Liver (tissue), 9 donors: ENCODE data around the gene WDR7. TPM values are rescaled to one million over a fixed set of nuclear protein-coding genes. Genes with fewer than 3 reads are reported as not detected.

Experiments used
- DNase-seq: peaks from one replicate; pipeline ENCODE4 v3.0.0-alpha.2; 2017; ENCODE audit warnings: low spot score
- H3K27ac ChIP-seq, 2 donors: one replicate each; pipeline ENCODE4 v1.7.0; 2013; ENCODE audit warnings: inconsistent platforms in 2 of 2, low read length in 2 of 2, control low read depth in 1 of 2, low read depth in 1 of 2, mild to moderate bottlenecking in 1 of 2
- H3K27me3 ChIP-seq, 4 donors: one replicate each; pipeline versions ENCODE4 v1.6.1 to v1.7.0; 2013; ENCODE audit warnings: low read length in 3 of 4, inconsistent platforms in 1 of 4, mild to moderate bottlenecking in 1 of 4, moderate library complexity in 1 of 4; ENCODE audit not compliant: control insufficient read depth in 4 of 4, insufficient read depth in 4 of 4
- H3K36me3 ChIP-seq, 4 donors: one replicate each; pipeline versions ENCODE4 v1.6.1 to v1.7.0; 2013; ENCODE audit warnings: low read length in 3 of 4, mild to moderate bottlenecking in 3 of 4, low read depth in 1 of 4, moderate library complexity in 1 of 4; ENCODE audit not compliant: control insufficient read depth in 4 of 4, insufficient read depth in 3 of 4
- H3K4me1 ChIP-seq, 4 donors: one replicate each; pipeline versions ENCODE4 v1.6.1 to v1.7.0; 2013; ENCODE audit warnings: low read length in 3 of 4, mild to moderate bottlenecking in 3 of 4, moderate library complexity in 1 of 4; ENCODE audit not compliant: control insufficient read depth in 4 of 4, insufficient read depth in 4 of 4
- H3K4me3 ChIP-seq, 3 donors: one replicate each; pipeline versions ENCODE4 v1.6.1 to v1.7.0; 2013; ENCODE audit warnings: low read length in 3 of 3, control low read depth in 1 of 3, low read depth in 1 of 3, mild to moderate bottlenecking in 1 of 3
- H3K9ac ChIP-seq, 2 donors: one replicate each; pipeline ENCODE4 v1.7.0; 2013; ENCODE audit warnings: low read length in 2 of 2, mild to moderate bottlenecking in 2 of 2, moderate library complexity in 2 of 2, control low read depth in 1 of 2, low read depth in 1 of 2
- H3K9me3 ChIP-seq, 4 donors: one replicate each; pipeline versions ENCODE4 v1.6.1 to v1.7.0; 2013; ENCODE audit warnings: low read length in 3 of 4; ENCODE audit not compliant: control insufficient read depth in 4 of 4
- FOXA1 ChIP-seq: IDR thresholded peaks from 2 replicates; pipeline ENCODE4 v1.6.1; 2016; ENCODE audit warnings: antibody characterized with exemption
- FOXA2 ChIP-seq: IDR thresholded peaks from 2 replicates; pipeline ENCODE4 v1.6.1; 2016; ENCODE audit warnings: antibody characterized with exemption
- GABPA ChIP-seq, 2 donors: IDR thresholded peaks in 1 of 2; conservative IDR thresholded peaks in 1 of 2; 2 replicates each; pipeline ENCODE4 v1.6.1; 2016; ENCODE audit warnings: antibody characterized with exemption in 2 of 2, mild to moderate bottlenecking in 1 of 2, moderate library complexity in 1 of 2
- HNF4A ChIP-seq, 2 donors: conservative IDR thresholded peaks; 2 replicates each; pipeline ENCODE4 v1.6.1; 2016; ENCODE audit warnings: antibody characterized with exemption in 2 of 2, mild to moderate bottlenecking in 2 of 2
- HNF4G ChIP-seq: IDR thresholded peaks from 2 replicates; pipeline ENCODE4 v1.6.1; 2016; ENCODE audit warnings: antibody characterized with exemption
- JUND ChIP-seq, 2 donors: IDR thresholded peaks; 2 replicates each; pipeline ENCODE4 v1.6.1; 2016; ENCODE audit warnings: antibody characterized with exemption in 2 of 2
- NR2F2 ChIP-seq: IDR thresholded peaks from 2 replicates; pipeline ENCODE4 v1.6.1; 2016; ENCODE audit warnings: antibody characterized with exemption
- RAD21 ChIP-seq, 2 donors: IDR thresholded peaks; 2 replicates each; pipeline ENCODE4 v1.6.1; 2016; ENCODE audit warnings: antibody characterized with exemption in 2 of 2, mild to moderate bottlenecking in 2 of 2
- RXRA ChIP-seq, 2 donors: IDR thresholded peaks; 2 replicates each; pipeline ENCODE4 v1.6.1; 2017 to 2018; ENCODE audit warnings: antibody characterized with exemption in 2 of 2, mild to moderate bottlenecking in 1 of 2
- SP1 ChIP-seq: IDR thresholded peaks from 2 replicates; pipeline ENCODE4 v1.6.1; 2018; ENCODE audit warnings: antibody characterized with exemption, mild to moderate bottlenecking
- TAF1 ChIP-seq: conservative IDR thresholded peaks from 2 replicates; pipeline ENCODE4 v1.6.1; 2016; ENCODE audit warnings: antibody characterized with exemption, mild to moderate bottlenecking
- YY1 ChIP-seq: IDR thresholded peaks from 2 replicates; pipeline ENCODE4 v1.6.1; 2016; ENCODE audit warnings: antibody characterized with exemption, mild to moderate bottlenecking
- WGBS: extraction: QIAGEN DNeasy Blood & Tissue Kit; methylation state at CpG from one replicate; pipeline ENCODE4 v1.1.7; 2013; 5-methylcytosine and 5-hydroxymethylcytosine counted together
- polyA plus RNA-seq, 2 donors: library from polyadenylated mRNA; stranded (reverse) in 1 of 2; unstranded in 1 of 2; fragments of 200-250 nt in 1 of 2; fragments of >200 nt in 1 of 2; fragmentation: Nextera tagmentation in 1 of 2; extraction: Ambion mirVana in 1 of 2; gene quantifications; one replicate each; pipeline versions ENCODE4 v1.2.1 to v1.2.3, GENCODE V29; 2013 to 2015
- total RNA-seq, 2 donors: library from RNA; depleted of rRNA; stranded (reverse); fragments of >200 nt; gene quantifications; one replicate each; pipeline ENCODE4 v1.2.3, GENCODE V29; 2014
- TF ChIP-seq, protein P1 (sequence below): fragments of 150-350 bp; IDR thresholded peaks from 2 replicates; pipeline ENCODE4 v1.5.1; 2017; ENCODE audit warnings: improper control_type of control experiment, low read depth, low read length; ENCODE audit not compliant: missing input control
- TF ChIP-seq, protein P2 (sequence below): IDR thresholded peaks from 2 replicates; pipeline ENCODE4 v1.6.1; 2016; ENCODE audit warnings: antibody characterized with exemption
- TF ChIP-seq, protein P3 (sequence below): IDR thresholded peaks from 2 replicates; pipeline ENCODE4 v1.6.1; 2016; ENCODE audit warnings: antibody characterized with exemption, mild to moderate bottlenecking
- TF ChIP-seq, protein P4 (sequence below): IDR thresholded peaks from 2 replicates; pipeline ENCODE4 v1.6.1; 2016; ENCODE audit warnings: antibody characterized with exemption
- donor health status: healthy.
- donor health status: healthy.
- donor health status: healthy.
- donor health status: healthy.
- donor health status: healthy.

The WDR7 gene
- total and polyA plus RNA-seq, 4 donors, result 4.5 to 26.6 (median 13.2) TPM

DNA sequence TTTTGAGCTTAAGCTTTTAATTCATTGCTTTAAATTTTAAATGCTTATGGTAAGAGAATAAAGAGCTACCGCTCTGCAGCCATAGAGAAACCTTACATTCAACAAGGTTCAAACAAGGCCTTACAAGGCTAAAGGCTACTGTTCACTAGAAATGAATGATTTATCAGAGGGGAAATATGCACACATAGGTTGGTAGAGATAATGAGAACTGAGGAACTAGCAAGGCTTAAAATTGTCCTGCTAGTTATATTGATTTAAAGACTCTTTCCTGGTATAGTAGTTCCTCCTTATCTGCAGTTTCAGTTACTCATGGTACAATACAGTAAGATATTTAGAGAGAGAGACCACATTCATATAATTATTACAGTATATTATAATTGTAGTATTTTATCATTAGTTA, 193.4 kb downstream of the WDR7 start:
- TF ChIP-seq RXRA (IDR thresholded peaks at IDR 0.05) (no peak), HNF4A (conservative IDR thresholded peaks at IDR 0.05) (no peak), RAD21 (IDR thresholded peaks at IDR 0.05) (no peak), TAF1 (no peak), NR2F2 (no peak), YY1 (no peak), SP1 (no peak), JUND (IDR thresholded peaks at IDR 0.05) (no peak), GABPA (IDR thresholded peaks at IDR 0.05 in 1 of 2, conservative IDR thresholded peaks at IDR 0.05 in 1 of 2) (no peak), FOXA1 (no peak), FOXA2 (no peak)
- TF ChIP-seq, protein P1, sequence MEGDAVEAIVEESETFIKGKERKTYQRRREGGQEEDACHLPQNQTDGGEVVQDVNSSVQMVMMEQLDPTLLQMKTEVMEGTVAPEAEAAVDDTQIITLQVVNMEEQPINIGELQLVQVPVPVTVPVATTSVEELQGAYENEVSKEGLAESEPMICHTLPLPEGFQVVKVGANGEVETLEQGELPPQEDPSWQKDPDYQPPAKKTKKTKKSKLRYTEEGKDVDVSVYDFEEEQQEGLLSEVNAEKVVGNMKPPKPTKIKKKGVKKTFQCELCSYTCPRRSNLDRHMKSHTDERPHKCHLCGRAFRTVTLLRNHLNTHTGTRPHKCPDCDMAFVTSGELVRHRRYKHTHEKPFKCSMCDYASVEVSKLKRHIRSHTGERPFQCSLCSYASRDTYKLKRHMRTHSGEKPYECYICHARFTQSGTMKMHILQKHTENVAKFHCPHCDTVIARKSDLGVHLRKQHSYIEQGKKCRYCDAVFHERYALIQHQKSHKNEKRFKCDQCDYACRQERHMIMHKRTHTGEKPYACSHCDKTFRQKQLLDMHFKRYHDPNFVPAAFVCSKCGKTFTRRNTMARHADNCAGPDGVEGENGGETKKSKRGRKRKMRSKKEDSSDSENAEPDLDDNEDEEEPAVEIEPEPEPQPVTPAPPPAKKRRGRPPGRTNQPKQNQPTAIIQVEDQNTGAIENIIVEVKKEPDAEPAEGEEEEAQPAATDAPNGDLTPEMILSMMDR, result no peak
- TF ChIP-seq, protein P2, sequence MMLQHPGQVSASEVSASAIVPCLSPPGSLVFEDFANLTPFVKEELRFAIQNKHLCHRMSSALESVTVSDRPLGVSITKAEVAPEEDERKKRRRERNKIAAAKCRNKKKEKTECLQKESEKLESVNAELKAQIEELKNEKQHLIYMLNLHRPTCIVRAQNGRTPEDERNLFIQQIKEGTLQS, result no peak
- TF ChIP-seq, protein P3, sequence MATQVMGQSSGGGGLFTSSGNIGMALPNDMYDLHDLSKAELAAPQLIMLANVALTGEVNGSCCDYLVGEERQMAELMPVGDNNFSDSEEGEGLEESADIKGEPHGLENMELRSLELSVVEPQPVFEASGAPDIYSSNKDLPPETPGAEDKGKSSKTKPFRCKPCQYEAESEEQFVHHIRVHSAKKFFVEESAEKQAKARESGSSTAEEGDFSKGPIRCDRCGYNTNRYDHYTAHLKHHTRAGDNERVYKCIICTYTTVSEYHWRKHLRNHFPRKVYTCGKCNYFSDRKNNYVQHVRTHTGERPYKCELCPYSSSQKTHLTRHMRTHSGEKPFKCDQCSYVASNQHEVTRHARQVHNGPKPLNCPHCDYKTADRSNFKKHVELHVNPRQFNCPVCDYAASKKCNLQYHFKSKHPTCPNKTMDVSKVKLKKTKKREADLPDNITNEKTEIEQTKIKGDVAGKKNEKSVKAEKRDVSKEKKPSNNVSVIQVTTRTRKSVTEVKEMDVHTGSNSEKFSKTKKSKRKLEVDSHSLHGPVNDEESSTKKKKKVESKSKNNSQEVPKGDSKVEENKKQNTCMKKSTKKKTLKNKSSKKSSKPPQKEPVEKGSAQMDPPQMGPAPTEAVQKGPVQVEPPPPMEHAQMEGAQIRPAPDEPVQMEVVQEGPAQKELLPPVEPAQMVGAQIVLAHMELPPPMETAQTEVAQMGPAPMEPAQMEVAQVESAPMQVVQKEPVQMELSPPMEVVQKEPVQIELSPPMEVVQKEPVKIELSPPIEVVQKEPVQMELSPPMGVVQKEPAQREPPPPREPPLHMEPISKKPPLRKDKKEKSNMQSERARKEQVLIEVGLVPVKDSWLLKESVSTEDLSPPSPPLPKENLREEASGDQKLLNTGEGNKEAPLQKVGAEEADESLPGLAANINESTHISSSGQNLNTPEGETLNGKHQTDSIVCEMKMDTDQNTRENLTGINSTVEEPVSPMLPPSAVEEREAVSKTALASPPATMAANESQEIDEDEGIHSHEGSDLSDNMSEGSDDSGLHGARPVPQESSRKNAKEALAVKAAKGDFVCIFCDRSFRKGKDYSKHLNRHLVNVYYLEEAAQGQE, result no peak
- no peak overlapping the region for H3K27ac ChIP-seq
- no peaks in the 10 kb centered on the region for H3K36me3 ChIP-seq
- 99% methylated on average over 1 of the region's 1 CpG for WGBS
- no peak overlapping the region for H3K4me3 ChIP-seq
- H3K27me3 ChIP-seq, result no peaks in the 10 kb centered on the region
- no peaks in the 10 kb centered on the region for H3K9me3 ChIP-seq
- no peak overlapping the region for H3K9ac ChIP-seq
- DNase-seq, result no peak
- H3K4me1 ChIP-seq, result no peaks in the 10 kb centered on the region

DNA sequence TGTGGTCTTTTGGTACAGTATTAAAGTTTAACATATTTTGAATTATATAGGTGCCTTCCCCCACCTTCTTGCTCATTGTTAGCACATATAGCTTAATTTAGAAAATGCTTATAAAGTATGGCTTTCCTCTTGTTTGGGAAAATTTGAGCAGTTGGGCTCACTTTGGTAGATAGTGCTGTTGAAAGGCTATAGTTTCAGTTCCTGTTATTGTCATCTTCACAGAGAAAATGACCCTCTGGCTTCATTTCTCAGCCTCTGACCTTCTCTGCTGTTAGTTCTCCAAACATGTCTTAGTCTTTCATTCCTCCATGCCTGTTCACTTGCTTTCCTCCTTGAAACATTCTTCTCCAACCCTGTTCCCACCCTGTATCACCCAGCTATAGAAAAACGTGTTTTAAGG, 200.6 kb downstream of the WDR7 start:
- DNase-seq, result no peak
- Histone ChIP-seq H3K4me1 (no peaks in the 10 kb centered on the region), H3K36me3 (no peaks in the 10 kb centered on the region), H3K27ac (no peak overlapping the region), H3K4me3 (no peak overlapping the region), H3K9ac (no peak overlapping the region), H3K9me3 (no peaks in the 10 kb centered on the region), H3K27me3 (no peaks in the 10 kb centered on the region)
- WGBS, result 58% methylated on average over 1 of the region's 1 CpG
- TF ChIP-seq HNF4G (no peak), YY1 (no peak), RXRA (IDR thresholded peaks at IDR 0.05) (no peak), SP1 (no peak), JUND (IDR thresholded peaks at IDR 0.05) (no peak), NR2F2 (no peak), RAD21 (IDR thresholded peaks at IDR 0.05) (no peak), GABPA (IDR thresholded peaks at IDR 0.05 in 1 of 2, conservative IDR thresholded peaks at IDR 0.05 in 1 of 2) (no peak)
- TF ChIP-seq, protein P3, result no peak
- TF ChIP-seq, protein P2, result no peak
- TF ChIP-seq, protein P1, result no peak
- TF ChIP-seq, protein P4, sequence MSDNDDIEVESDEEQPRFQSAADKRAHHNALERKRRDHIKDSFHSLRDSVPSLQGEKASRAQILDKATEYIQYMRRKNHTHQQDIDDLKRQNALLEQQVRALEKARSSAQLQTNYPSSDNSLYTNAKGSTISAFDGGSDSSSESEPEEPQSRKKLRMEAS, result no peak
